Measurements from ENCODE around the gene RARA. TPM values are rescaled to one million over a fixed set of nuclear protein-coding genes. Genes with fewer than 3 reads are reported as not detected.

RARA gene
- total RNA-seq, 1 donor from 2014 or later = 38.8 TPM

DNA sequence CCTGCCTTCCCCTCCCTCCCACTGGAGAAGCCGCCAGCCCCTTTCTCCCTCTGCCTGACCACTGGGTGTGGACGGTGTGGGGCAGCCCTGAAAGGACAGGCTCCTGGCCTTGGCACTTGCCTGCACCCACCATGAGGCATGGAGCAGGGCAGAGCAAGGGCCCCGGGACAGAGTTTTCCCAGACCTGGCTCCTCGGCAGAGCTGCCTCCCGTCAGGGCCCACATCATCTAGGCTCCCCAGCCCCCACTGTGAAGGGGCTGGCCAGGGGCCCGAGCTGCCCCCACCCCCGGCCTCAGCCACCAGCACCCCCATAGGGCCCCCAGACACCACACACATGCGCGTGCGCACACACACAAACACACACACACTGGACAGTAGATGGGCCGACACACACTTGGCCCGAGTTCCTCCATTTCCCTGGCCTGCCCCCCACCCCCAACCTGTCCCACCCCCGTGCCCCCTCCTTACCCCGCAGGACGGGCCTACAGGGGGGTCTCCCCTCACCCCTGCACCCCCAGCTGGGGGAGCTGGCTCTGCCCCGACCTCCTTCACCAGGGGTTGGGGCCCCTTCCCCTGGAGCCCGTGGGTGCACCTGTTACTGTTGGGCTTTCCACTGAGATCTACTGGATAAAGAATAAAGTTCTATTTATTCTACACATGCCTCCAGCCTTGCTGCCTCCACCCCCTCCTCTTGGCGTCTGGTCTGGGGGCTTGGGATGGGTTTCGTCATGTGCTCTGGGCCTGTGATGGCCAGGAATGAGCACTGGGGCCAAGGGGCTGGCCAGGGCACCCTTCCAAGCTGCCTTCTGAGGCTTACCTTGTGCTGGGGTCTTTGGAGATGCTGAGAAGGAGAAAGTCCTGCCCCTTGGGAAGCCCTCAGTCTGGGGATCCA lies 48.3 kb downstream of the RARA start:
- Histone ChIP-seq H3K79me2 (ENCODE audit: insufficient read depth, low read length) (no peaks in the 10 kb centered on the region), H3K27me3 (ENCODE audit: insufficient read depth, low read length) (peaks cover 2% of the 10 kb centered on the region), H3K9me3 (ENCODE audit: insufficient read depth, low read depth, low read length) (no peaks in the 10 kb centered on the region), H3K9ac (ENCODE audit: low read length) (no peak overlapping the region), H3K4me3 (ENCODE audit: insufficient read depth, low read depth, low read length) (no peak overlapping the region), H3K27ac (ENCODE audit: low read depth, low read length) (no peak overlapping the region), H2AFZ (ENCODE audit: low read depth, low read length) (no peak overlapping the region), H3K4me2 (ENCODE audit: low read length) (no peak overlapping the region), H4K20me1 (ENCODE audit: insufficient read depth, low read length) (peaks cover 27% of the 10 kb centered on the region), H3K36me3 (ENCODE audit: insufficient read depth, low read length) (peaks cover 13% of the 10 kb centered on the region), H3K4me1 (ENCODE audit: insufficient read depth, low read length) (no peaks in the 10 kb centered on the region)
- Mint-ChIP-seq H3K4me3 (ENCODE audit: unreplicated experiment) (no peak overlapping the region), H3K9me3 (ENCODE audit: unreplicated experiment) (no peaks in the 10 kb centered on the region), H3K4me1 (ENCODE audit: low read depth, unreplicated experiment) (peaks cover 6% of the 10 kb centered on the region), H3K36me3 (ENCODE audit: low read depth, unreplicated experiment) (peaks cover 9% of the 10 kb centered on the region), H3K27ac (ENCODE audit: unreplicated experiment) (no peak overlapping the region), H3K27me3 (ENCODE audit: low read depth, unreplicated experiment) (peaks cover 9% of the 10 kb centered on the region)
- DNase-seq (ENCODE audit: low read depth) = no peak
- FAIRE-seq = no peak
- TF ChIP-seq, protein P1, sequence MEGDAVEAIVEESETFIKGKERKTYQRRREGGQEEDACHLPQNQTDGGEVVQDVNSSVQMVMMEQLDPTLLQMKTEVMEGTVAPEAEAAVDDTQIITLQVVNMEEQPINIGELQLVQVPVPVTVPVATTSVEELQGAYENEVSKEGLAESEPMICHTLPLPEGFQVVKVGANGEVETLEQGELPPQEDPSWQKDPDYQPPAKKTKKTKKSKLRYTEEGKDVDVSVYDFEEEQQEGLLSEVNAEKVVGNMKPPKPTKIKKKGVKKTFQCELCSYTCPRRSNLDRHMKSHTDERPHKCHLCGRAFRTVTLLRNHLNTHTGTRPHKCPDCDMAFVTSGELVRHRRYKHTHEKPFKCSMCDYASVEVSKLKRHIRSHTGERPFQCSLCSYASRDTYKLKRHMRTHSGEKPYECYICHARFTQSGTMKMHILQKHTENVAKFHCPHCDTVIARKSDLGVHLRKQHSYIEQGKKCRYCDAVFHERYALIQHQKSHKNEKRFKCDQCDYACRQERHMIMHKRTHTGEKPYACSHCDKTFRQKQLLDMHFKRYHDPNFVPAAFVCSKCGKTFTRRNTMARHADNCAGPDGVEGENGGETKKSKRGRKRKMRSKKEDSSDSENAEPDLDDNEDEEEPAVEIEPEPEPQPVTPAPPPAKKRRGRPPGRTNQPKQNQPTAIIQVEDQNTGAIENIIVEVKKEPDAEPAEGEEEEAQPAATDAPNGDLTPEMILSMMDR (IDR thresholded peaks at IDR 0.05; ENCODE audit: insufficient read depth, low read depth, low read length) = no peak
- no peak for TF ChIP-seq EZH2 (IDR thresholded peaks at IDR 0.05; ENCODE audit: insufficient read depth, low read length)

DNA sequence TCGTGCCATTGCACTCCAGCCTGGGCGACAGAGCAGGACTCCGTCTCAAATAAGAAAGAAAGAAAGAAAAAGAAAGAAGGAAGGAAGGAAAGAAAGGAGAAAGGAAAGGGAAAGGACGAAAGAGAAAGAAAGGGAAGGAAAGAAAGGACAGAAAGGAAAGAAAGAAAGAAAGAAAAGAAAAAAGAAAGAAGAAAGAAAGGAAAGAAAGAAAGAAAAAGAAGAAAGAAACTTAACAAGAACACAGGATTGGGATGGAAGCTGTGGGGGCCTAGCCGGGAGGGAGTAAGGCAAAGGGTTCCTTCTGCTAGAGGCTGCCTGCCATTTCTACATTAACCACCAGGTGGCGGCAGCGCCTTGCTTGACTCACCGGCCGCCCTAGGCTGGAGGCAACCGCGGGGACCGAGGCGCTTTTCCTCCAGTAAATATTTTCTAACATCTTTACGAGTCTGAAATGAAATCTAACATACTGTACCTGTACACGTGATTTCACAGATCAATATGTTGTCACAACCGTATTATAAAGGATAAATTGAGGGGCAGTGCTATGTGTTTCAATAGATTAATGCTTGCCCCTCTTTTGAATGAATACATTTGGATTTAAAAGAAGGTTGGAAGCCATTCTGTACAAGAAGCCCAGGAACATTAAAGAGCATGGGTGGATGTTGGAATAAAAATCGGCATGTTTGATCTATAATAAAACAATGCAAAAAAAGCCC lies 49.5 kb downstream of the RARA start:
- Histone ChIP-seq H3K79me2 (ENCODE audit: insufficient read depth, low read length) (no peaks in the 10 kb centered on the region), H4K20me1 (ENCODE audit: insufficient read depth, low read length) (peaks cover 17% of the 10 kb centered on the region), H3K4me3 (ENCODE audit: insufficient read depth, low read depth, low read length) (peak overlapping the region; percentile 26), H3K27ac (ENCODE audit: low read depth, low read length) (no peak overlapping the region), H3K36me3 (ENCODE audit: insufficient read depth, low read length) (peaks cover 4% of the 10 kb centered on the region), H3K27me3 (ENCODE audit: insufficient read depth, low read length) (peaks cover 4% of the 10 kb centered on the region), H2AFZ (ENCODE audit: low read depth, low read length) (no peak overlapping the region), H3K9ac (ENCODE audit: low read length) (peak overlapping the region; percentile 41), H3K4me1 (ENCODE audit: insufficient read depth, low read length) (peaks cover 4% of the 10 kb centered on the region), H3K4me2 (ENCODE audit: low read length) (peak overlapping the region; percentile 77), H3K9me3 (ENCODE audit: insufficient read depth, low read depth, low read length) (no peaks in the 10 kb centered on the region)
- H3K9me3 Mint-ChIP-seq (ENCODE audit: unreplicated experiment) = no peaks in the 10 kb centered on the region
- DNase-seq (ENCODE audit: low read depth) (peak; percentile 40), FAIRE-seq (no peak)
- peaks cover 9% of the 10 kb centered on the region for H3K27me3 Mint-ChIP-seq (ENCODE audit: low read depth, unreplicated experiment)
- TF ChIP-seq, protein P1 (IDR thresholded peaks at IDR 0.05; ENCODE audit: insufficient read depth, low read depth, low read length) = peak; percentile 94
- no peak for TF ChIP-seq EZH2 (IDR thresholded peaks at IDR 0.05; ENCODE audit: insufficient read depth, low read length)
- H3K4me1 Mint-ChIP-seq (ENCODE audit: low read depth, unreplicated experiment) = peaks cover 3% of the 10 kb centered on the region
- H3K36me3 Mint-ChIP-seq (ENCODE audit: low read depth, unreplicated experiment) = peaks cover 2% of the 10 kb centered on the region
- no peak overlapping the region for H3K27ac Mint-ChIP-seq (ENCODE audit: unreplicated experiment)
- no peak overlapping the region for H3K4me3 Mint-ChIP-seq (ENCODE audit: unreplicated experiment)
